CD4-positive, alpha-beta T cell treated with Interleukin-17A for 1 hour (primary cell): ENCODE results near the gene EHF.

Experiments
- DNase-seq: peaks from one replicate; pipeline ENCODE4 v3.0.0-alpha.2; 2020

Gene EHF

DNA sequence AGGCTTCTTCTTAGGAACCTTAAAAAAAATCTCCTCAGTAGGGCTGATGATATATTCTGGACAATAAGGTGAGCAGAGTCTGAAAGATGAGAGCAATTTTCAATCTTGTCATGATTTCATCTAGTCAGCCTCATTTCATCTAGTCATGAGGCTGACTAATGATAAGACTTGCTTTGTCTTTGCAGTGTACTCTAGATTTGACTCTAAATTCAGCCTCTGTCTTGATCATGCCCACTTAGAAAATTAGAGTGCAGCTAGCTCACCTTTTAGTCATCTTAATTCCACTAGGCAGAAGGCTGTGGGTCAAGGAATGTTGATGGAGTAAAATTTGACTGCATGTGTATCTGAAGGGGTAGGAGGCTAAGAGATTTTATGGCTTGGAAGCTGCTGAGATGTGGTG, 5.5 kb downstream of the EHF start:
- no peak for DNase-seq

DNA sequence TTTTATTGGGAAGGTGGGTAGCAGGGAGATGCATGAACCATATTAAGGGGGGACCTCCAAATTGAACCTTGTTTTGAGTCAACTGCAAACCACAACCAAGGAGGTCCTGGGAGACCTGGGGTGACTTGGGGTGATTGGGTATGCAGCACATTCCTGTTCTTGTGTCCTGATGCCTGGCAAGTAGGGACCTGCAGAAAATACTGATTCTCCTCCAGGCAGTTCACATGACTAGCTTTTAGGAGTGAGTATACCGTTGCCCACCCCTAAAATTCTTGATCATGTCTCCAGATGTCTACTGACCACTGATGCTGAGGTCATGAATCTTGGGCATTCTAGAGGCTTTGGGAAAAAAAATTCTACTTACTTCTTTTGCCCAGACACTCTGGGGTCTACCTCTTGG, 6.3 kb downstream of the EHF start:
- DNase-seq = no peak

DNA sequence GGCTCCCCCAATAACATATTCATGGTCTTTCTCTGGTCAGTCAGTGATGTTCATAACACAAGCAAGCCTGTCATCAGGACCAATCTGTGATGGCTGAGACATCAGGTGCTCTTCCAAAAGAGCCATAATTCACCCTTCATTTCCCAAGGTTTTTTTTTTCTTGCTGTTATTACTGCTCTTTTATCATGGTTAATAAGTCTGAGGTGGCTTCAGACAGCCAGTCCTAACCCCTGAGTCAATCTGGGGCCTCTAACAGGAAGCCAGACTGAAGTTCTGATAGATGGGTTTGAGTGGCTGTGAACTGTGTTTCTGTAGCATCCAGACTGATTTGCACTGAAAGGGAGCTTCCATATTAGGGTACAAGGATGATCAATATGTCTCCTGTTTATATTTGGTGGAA, 8.8 kb downstream of the EHF start:
- no peak for DNase-seq

DNA sequence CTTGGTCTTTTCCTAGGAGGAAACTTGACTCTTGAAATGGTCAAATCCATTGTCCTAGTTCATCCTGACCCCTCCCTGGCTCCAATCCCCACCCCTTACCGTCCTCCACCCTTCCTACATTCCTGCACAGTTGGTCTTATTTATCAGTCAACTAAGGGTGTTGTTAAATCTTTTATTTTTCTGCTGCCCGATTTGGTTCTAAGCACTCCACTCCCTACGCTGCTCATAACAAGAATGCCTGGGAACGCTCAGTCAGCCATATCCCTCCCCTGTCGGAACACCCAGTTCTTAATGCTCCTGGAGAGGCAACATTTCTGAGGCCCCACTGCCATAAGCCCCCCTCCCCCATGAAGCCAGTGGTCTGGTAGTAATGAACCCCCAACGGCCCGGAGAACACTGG, 9.7 kb downstream of the EHF start:
- no peak for DNase-seq

DNA sequence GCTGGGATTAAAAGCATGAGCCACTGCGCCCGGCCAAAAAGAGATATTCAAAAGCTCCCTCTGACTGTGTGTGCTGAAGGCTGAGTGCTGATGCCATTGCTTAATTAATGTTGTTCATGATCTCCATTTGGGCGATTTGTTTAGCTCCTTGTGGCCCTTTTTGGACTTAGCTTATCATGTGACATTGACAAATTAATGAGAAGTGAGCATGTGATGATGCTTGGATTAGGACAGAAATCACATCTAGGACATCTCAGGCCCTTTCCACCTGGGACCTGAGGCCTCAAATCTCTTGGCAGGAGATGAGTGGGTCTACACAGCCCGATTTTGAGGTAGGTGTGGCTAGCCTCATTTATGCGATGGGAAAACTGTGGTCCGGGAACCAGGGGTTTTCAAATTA, 10.4 kb downstream of the EHF start:
- no peak for DNase-seq

DNA sequence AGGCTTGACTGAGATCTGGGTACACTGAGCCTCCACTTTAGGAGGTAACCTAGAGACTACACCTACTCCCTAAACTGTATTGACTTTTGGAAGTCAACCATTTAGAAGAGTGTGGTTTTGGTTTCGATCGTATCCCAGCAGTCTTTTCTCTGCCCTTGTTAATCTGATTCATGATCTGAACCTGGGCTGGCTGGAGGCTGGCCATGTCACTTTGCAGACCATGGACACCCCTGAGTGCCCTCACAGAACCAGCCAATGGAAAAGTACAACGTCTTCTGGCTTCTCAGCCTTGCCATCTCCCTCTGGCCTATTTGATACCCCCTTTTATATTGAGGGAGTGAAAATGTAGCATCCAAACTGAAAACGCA, 10.8 kb downstream of the EHF start:
- no peak for DNase-seq

DNA sequence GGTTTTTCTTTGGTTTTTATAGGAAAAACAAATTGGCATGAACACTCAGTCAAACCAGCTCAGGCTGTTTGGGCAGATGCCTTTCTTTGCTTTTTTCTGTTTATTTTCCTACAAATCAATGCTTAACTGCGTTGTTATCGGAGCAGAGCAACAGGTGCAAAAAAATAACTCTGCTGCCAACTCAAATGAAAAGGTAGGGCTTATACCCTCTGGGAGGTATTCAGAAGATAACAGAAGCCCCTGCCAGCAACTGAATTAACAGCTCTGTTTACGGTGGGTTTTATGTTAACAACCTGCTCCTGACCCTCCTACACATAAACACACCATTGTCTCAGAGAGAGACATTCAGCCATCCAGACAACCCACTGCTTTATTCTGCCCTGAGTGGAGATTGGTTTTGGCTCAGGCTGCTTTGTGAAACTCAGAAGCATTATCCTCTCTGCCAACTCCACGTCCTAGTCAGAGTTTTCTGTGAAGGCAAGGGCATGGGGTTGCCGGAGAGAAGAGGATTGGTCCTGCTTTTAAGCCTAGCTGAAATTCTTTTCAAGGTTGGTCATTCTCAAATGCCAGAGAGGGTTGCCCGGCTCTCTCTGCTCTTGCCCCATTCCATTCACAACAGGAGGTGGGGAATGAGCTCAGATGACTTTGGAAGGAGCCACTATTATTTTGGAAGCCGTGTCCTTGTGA, 11.4 kb downstream of the EHF start:
- no peak for DNase-seq

DNA sequence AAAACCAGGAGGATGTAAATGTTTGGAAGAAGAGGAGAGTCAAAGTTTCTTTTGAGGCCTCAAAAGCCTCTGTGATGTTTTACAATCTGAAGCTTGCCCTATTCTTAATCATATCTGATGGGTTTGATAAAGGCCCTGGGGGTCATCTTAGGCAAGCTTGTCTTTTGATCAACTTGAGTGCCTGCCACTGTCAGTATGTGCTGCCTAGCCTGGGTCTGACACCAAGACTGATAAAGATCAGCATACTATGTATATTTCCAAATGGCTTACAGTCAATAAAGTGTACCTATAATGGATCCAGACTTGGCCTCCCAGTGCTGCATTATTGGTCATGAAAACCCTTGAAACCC, 12.7 kb downstream of the EHF start:
- no peak for DNase-seq

DNA sequence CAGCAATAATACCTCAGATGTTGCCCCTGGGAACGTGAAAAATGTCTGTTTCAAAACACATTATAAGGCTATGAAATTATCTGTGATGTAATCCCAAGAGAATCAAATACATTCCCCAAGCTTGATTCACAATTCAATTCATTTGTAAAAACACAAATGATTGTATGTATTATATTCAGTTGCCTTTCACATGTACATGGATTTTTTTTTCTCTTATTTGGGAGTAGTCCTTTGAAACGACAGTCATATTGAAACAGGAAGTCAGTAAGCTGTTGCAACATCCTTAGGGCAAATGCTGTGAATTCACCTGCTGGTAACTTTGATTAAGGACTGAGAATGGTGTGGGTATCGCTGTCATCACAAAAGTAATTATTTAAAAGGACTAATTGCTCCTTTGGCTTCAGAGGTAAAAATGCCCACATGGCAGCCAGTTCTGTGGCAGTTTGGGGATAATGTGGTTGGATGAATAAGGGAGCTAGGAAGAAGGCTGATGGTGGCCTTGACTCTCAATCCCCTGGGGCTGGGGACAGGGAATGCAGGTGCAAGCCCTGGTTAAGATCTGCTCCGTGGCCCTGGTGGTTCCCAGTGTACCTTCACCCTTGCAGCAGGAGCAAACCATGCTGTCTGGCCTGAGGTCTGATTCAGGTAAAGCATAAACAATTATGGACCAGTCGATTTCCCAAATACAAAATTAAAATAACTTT, 13.2 kb downstream of the EHF start:
- peak; percentile 37 for DNase-seq

DNA sequence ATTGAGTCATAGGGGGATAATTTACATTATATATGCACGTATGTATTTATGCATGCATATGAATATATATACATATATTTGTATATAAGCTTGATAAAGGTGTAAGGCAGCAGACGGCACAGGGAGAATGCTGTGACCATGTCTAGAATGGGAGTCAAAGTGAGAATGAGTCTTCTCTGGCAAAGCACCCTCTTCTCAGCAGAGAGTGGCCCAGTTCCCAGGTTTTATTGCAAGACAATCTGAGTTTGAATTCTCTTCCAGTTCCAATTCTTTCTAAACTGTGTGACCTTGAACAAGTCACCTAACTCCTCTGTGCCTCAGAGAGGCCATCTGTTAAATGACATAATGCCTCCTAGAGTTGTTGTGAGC, 13.8 kb downstream of the EHF start:
- no peak for DNase-seq

DNA sequence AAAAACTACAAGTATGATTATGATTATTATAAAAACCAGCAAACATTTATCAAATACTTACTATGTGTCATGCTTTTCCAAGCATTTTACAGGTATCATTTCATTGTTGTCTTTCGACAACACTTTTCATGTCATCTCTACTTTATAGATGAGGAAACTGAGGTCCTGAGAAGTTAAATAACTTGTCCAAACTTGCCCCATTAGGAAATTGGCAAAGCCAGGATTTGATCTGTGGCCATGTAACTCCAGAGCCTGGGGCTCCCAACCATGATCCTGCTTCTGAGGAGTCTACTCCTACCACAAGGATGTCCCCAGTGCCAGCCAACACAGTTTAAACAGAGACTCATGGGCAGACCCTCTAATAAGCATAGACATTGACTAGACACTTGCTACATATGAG, 15.2 kb downstream of the EHF start:
- no peak for DNase-seq

DNA sequence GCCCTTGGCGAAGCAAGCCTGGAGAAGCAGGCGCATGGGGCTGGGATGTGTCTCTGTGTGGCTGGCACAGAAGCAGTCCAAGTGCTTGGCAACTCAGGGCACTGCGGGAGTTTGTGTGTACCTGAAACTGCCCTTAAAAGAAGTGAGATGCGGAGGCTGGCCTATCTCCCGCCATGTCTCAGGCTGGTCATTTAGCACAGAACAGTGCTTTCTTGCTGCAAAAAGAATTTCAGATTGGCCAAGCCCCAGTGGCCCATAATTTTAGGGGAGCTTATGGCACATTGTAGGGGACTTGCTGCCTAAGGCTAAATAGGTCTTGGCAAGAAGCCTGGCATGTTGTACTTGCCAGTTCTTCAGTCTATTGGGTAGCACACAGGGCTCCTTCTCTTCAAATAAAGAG, 16.4 kb downstream of the EHF start:
- no peak for DNase-seq

DNA sequence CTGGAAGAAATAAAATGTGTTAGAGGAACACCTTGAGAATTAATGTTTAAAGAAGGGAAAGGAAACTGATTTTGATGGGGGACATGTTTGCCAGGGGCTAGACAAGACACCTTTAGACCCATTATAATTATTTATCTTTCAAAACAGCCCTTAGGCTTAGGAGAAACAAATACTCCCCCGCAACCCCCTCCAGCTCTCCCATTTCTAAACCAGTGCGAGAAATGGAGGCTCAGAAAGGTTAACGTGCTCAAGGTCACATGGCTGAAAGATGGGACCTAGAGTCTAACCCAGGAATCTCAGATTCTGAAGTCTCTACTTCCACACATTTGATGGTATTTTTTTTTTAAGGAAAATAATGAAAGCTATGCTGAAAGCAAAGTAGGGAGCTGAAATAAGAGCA, 18.0 kb downstream of the EHF start:
- DNase-seq = no peak

DNA sequence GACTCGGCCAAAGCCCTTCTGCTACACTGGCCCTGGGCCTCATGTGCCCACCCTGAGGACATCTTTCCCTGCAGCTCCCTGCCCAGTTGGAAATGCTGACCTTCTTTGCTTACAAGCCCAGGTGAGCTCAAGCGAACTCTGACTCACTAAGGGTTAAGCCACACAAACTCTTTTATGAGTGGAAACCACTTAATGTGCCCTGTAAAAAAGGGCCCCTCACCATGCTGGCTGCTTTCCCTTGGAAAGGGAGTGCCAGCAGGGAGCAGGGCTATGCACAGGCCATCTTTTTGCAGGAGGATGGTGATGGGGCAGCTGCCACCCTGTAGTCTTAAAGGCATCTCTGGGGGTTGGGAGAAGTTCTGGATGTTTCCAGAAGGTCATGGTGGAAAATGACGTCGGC, 18.7 kb downstream of the EHF start:
- DNase-seq = no peak

DNA sequence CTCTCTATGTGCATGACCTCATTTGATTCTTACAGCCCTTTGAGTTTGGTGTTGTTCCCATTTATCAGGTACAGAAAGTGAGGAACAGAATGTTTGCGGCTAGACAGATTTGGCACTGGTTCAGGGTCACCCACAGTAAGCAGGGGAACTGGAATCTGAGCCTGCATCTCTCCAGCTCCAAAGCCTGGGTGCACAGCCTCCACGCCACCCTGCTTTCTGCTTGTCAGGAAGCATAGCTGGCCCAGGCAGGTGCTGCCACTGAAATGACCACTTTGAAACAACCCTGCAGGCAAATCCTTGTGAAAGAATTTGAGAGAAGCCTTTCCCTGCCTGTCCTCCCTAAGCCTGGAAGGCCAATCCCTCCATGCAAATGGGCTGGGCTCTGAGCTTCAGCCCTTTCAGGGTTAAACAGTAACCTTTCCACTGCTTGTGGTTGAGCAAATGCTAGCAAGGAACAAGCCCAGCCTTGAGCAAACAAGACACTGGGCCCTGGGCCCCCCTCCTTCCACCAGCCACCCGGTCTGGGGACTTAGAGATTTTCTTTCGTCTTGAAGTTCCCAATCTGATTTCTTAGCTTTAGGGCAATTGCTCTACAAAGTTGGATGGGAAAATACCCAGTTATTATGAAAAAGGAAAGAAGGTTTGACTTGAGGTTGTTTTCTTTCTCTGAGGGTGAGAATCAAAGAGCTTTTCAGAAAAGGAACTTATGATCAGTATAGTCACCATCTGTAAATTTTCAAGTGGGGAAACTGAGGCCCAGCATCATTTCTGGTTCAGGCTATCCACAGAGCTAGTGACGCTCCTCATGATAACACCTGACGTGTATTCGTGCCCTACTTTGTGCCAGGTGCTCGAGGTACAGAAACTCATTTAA, 19.4 kb downstream of the EHF start:
- no peak for DNase-seq

DNA sequence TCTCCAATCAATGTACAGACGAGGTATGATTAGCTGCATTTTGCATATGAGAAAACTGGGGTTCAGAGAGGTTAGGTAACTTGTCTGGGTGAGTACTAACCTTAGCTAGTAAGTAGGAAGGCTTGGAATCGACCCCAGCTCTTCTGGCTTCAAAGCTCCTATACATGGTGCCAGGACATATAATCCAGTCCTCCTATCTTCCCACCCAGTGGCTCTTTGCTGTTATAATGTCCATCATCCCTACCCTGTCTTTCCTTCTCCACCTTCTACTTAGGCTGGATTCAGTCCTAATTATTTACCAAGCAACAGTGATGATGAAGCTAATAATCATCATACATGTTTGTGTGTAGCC, 20.0 kb downstream of the EHF start:
- no peak for DNase-seq

DNA sequence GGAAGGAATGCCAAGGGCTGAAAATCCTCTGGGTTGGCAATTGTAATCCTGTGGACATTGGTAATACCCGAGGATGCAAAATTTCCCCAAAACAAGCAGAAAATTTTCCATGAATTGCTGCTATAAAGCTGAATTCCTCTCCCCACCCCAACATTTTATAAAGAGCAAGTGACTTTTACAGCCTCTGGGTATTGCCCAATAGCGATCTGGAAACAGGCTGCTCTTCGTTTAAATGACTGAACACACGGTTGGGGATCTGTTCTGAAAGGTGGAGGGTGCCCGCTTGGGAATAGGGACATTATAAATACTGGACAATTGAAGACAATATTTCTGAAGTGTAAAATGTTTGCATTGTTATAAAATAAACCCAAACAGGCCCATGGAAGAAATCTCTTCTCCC, 20.6 kb downstream of the EHF start:
- no peak for DNase-seq

DNA sequence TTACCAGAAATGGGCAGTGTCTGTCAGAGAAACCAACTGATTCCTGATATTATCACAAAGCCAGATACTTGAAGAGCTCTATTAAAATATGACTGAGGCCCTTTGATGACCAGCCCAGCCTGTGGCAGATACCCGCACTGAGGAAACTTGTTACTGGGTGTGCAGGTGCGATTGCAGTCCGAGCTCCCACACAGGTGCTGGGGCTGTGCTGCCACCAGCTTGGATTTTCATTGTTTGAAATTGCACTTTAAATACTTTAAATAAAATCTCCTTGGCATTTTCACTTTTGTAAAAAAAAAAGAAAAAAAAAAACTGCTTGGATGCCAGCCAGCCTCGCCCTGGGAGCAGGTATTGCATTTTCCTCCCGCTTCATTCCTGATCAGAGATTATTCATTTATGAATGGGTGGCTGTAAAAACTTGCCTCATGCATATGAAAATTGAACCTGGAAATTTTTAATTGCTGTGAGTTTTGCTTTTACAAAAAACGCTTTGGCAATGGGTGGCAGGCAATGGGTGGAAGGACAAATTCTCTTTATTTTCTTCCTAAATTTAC, 21.2 kb downstream of the EHF start:
- DNase-seq = no peak

DNA sequence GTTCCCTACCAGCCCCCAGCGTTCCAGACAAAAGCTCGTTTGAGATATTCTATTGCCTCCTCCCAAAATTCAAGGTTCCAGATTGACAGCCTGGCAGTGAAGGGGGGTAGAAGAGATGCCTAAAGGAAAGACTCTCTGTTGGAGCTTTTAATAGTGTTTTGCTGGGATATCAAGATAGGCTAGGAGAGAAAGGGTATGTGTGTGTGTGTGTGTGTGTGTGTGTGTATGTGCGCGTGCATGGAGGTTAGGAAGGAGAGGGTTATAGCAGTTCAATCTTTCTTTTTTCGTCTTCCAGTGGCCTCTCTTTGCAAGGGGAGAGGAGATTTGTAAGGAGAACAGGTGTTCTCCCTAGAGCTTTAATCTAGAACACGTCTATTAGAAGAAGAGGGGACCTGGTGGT, 22.0 kb downstream of the EHF start:
- no peak for DNase-seq

DNA sequence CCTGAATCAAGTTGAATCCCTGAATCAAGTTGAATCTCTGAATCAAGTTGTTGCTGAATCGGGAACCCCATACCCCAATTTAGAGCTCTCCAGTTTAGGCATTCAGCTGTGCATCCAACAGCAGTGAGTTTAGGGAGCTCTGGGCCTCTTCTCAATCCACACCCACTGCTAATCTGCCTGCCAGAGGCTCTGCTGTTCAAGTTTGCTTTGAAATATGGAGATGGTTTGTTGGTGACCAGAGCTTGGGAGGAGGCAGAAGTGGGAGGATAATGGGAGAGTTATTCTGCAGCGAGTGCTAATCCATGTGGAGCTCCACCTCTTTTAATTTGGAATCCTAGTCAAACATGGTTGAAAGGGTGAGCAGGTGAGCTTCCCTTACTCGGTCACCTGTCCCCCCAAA, 22.4 kb downstream of the EHF start:
- DNase-seq = no peak

DNA sequence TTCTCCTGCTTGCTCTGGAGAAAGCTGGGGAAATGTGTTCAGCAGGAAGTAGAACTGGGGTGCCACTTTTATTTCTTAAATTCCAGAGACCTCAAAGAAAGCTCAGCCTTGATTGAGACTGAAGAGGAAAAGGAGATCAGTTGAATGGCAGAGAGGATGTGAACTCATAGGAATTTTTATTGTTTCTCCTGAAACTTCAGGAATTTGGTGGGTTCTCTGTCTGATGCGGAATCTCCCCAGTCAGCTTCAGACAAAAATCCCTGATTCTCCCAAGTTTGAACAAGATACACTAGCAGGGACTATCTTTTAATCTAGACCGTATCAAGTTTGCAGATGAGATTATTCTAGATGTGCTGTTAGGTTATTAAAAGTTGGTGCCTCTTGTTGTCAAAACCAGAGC, 23.0 kb downstream of the EHF start:
- no peak for DNase-seq

DNA sequence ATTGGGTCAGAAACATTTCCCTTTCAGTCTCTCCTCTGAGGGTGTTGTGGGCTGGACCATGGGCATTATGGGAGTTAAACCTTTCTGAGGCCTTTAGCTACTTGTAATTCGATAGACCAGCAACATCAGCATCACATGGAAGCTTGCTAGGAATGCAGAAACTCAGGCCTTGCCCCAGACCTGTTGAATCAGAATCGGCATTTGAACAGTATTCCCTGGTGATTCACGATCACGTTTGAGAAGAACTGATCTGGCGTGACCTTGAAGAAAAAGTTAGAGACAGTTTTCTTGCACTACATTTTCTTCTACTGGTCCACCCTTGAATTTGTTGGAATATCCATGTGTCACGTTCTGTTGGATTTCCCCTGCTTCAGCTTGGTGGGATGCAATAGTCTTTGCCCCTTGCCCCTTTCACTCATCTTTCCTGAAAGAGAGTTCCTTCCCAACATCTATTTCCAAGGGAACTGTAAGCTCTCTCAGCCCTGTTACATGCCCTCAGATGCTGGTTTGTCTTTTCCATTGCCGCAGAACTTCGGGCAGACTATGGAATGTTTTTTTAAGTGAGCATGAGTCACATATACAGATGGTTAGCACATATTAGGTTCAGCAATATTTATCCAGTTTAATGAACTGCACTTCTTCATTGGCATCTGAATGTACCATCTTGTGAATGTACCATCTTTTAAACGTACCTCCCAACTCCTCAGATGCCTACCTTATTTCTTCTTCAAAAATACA, 23.9 kb downstream of the EHF start:
- no peak for DNase-seq

DNA sequence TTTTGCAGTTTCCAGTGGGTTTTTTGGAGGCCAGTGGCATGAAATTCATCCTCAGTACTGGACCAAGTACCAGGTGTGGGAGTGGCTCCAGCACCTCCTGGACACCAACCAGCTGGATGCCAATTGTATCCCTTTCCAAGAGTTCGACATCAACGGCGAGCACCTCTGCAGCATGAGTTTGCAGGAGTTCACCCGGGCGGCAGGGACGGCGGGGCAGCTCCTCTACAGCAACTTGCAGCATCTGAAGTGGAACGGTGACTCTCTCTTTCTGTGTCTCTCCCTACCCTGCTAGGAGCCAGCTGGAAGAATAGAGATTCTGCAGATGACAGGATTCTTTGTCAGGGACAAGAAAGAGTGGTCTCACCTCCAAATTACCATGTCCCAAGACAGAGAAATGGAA, 25.5 kb downstream of the EHF start:
- DNase-seq = no peak
